Activated T-cell treated with anti-CD3 and anti-CD28 coated beads, Interleukin-2, amount 50 U/mL, for 1 hour (primary cell): ENCODE data around the gene PTGER2.

Source experiments
- DNase-seq: peaks from one replicate; pipeline ENCODE4 v3.0.0-alpha.2; 2020

The PTGER2 gene

DNA sequence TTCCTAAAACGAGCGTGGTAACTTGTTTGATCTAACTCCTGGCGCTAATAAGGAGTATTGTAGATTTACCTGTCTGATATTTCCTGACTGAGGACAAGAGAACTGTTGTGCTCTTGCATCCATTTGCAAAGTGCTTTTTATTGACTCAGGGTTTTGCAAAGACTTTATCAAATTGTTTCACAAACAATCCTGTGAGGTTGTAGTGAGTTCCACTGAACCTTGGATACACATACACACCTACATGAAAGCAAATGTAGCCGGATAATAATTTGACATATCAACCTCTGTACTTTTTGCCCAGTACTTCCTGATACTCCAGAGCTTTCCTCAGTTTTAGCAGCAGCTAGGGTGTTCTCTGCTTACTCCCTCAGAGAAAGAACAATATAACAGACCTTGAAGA is 6.7 kb upstream of the PTGER2 start:
- DNase-seq: no peak

- DNase-seq: no peak
Measured at GRCh38 chr14:52307905-52308304, 6.2 kb upstream of the PTGER2 start.

GRCh38 chr14:52310541-52310940 is 3.6 kb upstream of the PTGER2 start:
- DNase-seq: no peak

GRCh38 chr14:52312931-52313355 is 1.2 kb upstream of the PTGER2 start:
- DNase-seq: no peak

DNA sequence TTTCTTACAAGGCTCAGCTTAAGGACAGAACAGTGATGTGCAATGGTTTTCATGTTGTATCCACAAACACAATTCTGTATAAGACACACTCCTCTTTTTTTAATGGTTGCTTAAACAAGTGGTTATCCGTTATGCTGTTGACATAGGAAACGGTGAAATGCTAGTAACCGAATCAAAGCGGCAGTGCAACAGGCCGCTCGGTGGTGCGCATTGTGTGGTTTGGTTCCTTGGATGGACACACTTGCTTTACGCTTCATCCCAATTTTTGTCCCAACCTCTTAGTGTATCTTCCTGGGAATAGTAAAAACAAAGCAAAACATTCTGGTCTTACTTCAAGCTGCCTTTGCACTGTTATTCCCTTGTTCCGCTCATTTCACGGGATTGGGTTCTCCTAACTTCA is 650 bp upstream of the PTGER2 start:
- no peak for DNase-seq

GRCh38 chr14:52314595-52315354 is 663 bp downstream of the PTGER2 start:
- DNase-seq: peak; percentile 57

DNA sequence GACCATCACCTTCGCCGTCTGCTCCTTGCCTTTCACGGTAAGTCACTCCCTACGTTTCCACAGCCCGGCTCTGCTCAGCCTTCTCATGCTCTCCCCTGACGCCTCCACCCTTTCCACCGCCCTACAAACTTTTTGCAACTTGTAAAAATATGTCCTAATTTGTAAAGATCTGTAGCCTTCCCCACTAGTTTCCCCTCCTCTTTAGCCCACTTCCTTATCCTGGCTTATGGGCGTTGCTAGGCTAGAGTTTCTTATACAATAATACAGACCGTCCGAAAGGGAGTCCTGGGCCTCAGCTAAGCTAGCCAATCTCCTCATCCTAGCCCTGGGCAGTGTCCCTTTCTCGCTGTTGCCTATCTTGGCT is 1.2 kb downstream of the PTGER2 start:
- no peak for DNase-seq

DNA sequence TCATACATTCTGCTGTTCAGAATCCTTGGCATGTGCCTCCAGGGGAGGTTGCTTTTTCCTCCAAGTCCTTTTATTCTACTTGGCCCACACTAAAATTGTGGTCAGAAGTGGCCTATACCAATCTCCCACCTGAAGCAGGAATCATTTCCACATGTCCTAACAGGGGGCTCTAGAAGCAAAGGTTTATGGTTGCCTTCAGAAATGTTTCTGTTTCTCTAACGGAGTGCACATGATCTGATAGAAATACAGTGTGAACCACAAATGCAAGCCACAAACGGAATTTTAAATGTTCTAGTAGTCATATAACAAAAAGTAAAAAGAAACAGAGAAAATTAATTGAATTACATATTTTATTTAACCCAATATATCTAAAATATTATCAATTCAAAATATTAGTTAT is 4.0 kb downstream of the PTGER2 start:
- no peak for DNase-seq

GRCh38 chr14:52318826-52319645 is 4.9 kb downstream of the PTGER2 start:
- DNase-seq: no peak

GRCh38 chr14:52319919-52320318 is 5.8 kb downstream of the PTGER2 start:
- DNase-seq: no peak

GRCh38 chr14:52325126-52325525 is 11.0 kb downstream of the PTGER2 start:
- no peak for DNase-seq

GRCh38 chr14:52325630-52326029 is 11.5 kb downstream of the PTGER2 start:
- no peak for DNase-seq

GRCh38 chr14:52327374-52328226 is 13.5 kb downstream of the PTGER2 start:
- no peak for DNase-seq

DNA sequence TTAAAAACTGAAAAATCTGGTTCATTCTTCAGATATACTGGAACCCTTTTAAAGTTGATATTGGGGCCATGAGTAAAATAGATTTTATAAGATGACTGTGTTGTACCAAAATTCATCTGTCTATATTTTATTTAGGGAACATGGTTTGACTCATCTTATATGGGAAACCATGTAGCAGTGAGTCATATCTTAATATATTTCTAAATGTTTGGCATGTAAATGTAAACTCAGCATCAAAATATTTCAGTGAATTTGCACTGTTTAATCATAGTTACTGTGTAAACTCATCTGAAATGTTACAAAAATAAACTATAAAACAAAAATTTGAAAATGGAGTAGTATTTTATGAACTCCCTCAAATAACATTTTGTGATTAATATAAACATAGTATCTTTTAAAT is 14.2 kb downstream of the PTGER2 start:
- no peak for DNase-seq

DNA sequence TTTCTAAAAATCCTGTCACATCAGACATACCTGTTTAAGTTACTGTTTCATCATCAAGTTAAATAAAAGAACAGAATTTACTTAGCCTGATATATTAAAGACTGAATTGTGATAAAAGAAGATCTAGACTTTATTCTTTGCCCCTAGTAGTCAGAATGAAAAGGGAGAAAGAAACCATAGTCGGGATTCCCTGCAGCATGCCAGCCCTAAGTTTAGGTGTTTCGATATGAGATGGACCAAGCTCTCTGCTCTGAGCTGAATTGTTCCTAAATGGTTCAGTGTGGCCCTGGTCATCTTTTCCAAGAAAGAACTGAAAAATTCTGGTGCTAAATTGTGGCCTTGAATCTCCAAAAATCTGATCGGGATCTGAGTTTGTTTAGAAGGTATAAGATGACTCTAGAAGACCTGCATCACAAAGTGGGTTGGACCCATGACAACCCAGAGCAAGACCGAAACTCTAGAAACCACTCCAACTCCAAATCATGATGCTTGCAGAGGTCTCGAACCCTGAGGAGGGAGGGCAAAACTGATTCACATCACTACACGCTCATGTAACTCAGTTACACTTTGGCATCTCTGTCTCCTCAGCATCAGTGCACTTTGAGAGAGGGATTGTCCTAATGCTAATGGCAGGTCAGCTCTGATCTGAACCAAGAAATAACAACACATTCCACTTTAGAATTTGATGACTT is 15.7 kb downstream of the PTGER2 start:
- DNase-seq: no peak

GRCh38 chr14:52332269-52332668 is 18.2 kb downstream of the PTGER2 start:
- no peak for DNase-seq

GRCh38 chr14:52333108-52333507 is 19.0 kb downstream of the PTGER2 start:
- no peak for DNase-seq

- DNase-seq: no peak
Measured at GRCh38 chr14:52333823-52334657, 19.9 kb downstream of the PTGER2 start.

GRCh38 chr14:52336241-52336640 is 22.1 kb downstream of the PTGER2 start:
- no peak for DNase-seq

DNA sequence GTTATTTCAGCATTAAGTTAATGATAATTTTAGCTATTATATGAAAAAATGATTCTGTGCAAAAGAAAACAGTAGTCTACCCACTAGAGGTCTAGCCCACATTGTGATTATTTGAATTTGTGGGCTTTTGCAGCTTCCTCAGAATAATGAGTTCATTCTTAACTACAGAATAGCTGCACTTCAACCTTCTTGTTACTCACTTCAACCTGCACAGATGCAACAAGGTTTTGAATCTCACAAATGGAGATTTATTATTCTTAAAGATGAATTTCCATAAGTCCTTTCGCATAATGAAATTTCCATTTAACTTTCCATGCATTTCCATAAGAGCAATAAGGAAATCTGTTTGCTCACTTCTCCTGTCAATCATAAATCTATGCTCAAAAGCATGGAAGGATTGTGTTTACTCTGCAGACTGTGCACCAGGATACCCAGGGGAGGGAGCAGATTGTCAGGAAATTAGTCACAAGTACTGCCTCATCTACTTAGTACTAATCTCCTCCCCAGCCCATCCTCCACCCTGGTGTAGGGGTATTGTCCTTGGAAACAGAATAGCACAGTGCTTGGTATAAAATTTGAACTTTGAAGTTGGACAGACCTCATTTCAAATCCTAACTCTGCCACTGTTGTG is 24.1 kb downstream of the PTGER2 start:
- DNase-seq: no peak

- no peak for DNase-seq
Measured at GRCh38 chr14:52339262-52339661, 25.1 kb downstream of the PTGER2 start.
